ENCODE results near the gene EMSY.

GRCh38 chr11:76564364-76564763 lies 119.5 kb downstream of the EMSY start:
- TF ChIP-seq CTCF (IDR thresholded peaks at IDR 0.05) (no peak), EP300 (IDR thresholded peaks at IDR 0.05) (no peak), POLR2A (IDR thresholded peaks at IDR 0.05) (no peak), POLR2AphosphoS5 (IDR thresholded peaks at IDR 0.05) (no peak)

Data from sigmoid colon (tissue), 4 donors.